Mononuclear cell (primary cell): ENCODE measurements around the gene CLEC11A. TPM values are rescaled to one million over a fixed set of nuclear protein-coding genes. Genes with fewer than 3 reads are reported as not detected.
A peak's percentile ranks its signal among the peaks of the same experiment; 100 is the strongest.

ENCODE experiments used
- H3K27me3 ChIP-seq: 2 replicates; pipeline ENCODE4 v1.6.0; 2011; ENCODE audit warnings: low read length, control low read depth; ENCODE audit not compliant: insufficient read depth
- H3K4me1 ChIP-seq: 2 replicates; pipeline ENCODE4 v1.5.1; 2011; ENCODE audit warnings: mild to moderate bottlenecking, low read length, control low read depth; ENCODE audit not compliant: insufficient read depth
- H3K4me3 ChIP-seq: 2 replicates; pipeline ENCODE4 v1.5.1; 2011; ENCODE audit warnings: mild to moderate bottlenecking, low read length, moderate library complexity
- H3K9me3 ChIP-seq: 2 replicates; pipeline ENCODE4 v1.5.1; 2011; ENCODE audit warnings: low read depth, mild to moderate bottlenecking, control low read depth, low read length
- total RNA-seq: library from RNA; depleted of rRNA; stranded (reverse); fragments of >200 nt; gene quantifications from one replicate; pipeline ENCODE4 v1.2.3, GENCODE V29; 2012

The CLEC11A gene, protein sequence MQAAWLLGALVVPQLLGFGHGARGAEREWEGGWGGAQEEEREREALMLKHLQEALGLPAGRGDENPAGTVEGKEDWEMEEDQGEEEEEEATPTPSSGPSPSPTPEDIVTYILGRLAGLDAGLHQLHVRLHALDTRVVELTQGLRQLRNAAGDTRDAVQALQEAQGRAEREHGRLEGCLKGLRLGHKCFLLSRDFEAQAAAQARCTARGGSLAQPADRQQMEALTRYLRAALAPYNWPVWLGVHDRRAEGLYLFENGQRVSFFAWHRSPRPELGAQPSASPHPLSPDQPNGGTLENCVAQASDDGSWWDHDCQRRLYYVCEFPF
- 3.8 TPM for total RNA-seq

DNA sequence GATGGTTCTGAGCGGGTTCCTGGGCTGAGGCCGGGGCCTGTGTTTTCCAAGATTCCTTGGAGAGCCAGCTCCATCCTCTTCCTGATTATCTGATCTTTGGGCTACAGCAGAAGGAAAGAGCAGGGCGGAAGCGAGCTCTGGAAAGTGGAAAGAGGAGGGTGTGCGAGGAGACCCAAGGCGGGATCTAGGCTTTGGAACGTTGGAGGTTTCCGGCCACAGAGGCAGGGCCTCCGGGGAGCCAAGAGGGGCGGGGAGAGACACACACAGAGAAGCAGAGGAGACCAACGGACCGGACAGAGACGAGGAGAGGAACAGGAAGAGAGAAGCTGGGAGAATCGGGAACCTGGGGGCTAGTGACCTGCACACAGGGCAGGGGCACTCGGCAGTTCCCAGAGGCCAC lies at the start of gene CLEC11A:
TSS of gene CLEC11A (plus strand) at position 296 of the 400 bp plus-strand sequence. CDS start 162 bp downstream, outside the sequence.
- peaks cover 5% of the 10 kb centered on the region for H3K27me3 ChIP-seq
- H3K4me1 ChIP-seq: peaks cover 36% of the 10 kb centered on the region
- H3K4me3 ChIP-seq: peak within 1 kb of the TSS; percentile 46
- H3K9me3 ChIP-seq: no peaks in the 10 kb centered on the region

DNA sequence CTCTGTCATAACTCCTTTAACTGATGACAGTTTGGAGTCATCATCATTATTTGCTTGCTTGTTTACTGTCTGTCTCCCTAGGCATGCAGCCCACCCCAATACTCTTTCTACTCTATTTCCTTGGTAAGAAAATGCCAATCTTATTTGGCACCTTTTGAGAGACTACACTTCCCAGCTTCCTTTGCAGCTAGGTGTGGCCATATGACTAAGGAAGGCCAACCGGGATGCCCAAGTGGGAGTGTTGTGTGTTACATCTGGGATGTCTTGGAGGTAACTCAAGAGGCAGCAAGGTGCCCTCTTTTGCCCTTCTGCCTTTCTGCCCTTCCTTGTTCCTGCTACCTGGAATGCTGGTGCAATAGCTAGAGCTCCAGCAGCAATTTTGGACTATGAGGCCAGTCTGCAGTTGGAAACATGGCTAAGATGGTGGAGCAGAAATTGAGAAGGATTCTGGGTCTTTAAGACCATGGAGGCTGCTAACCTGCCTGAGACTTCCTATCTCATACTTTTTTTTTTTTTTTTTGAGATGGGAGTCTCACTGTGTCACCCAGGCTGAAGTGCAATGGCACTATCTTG lies 46.5 kb upstream of the CLEC11A start:
- peaks cover 6% of the 10 kb centered on the region for H3K4me1 ChIP-seq
- H3K9me3 ChIP-seq: no peaks in the 10 kb centered on the region
- peaks cover 3% of the 10 kb centered on the region for H3K27me3 ChIP-seq
- no peak overlapping the region for H3K4me3 ChIP-seq

DNA sequence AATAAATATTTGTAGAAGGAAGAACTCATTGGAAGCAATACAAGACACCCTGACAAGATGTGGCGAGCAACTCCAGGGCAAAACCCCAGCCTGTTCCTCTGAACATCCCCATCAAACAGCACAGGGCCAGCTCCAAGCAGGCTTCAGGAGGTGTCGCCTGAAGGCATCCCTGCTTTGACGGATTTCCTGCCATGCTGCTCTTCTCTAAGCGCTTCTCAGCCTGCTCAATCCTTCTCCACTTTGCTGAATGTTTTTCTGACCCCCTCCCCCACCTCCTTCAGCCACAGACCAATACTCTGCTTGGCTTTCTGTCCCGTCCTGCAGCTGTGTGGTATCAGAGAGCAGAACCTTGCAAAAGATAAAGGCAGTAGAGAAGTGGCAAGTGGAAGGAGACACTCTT lies 45.5 kb upstream of the CLEC11A start:
- Histone ChIP-seq H3K9me3 (no peaks in the 10 kb centered on the region), H3K4me3 (no peak overlapping the region), H3K27me3 (peaks cover 1% of the 10 kb centered on the region), H3K4me1 (peaks cover 6% of the 10 kb centered on the region)

DNA sequence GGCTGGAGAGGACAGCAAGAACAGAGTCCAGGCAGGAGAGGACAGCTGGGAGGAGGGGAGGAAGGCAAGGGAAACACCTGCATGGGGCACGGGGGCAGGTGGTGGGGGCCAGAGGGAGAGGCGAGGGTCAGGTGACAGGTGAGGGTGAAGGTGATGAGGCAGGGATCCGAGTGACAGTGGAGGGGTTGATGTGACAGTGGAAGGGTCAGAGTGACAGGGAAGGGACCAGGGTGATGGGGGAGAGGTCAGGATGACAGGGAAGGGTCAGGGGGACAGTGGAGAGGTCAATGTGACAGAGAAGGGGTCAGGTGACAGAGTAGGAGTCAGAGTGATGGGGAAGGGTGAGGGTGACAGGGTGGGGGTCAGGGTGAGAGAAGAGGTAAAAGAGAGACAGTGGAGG lies 44.8 kb upstream of the CLEC11A start:
- no peak overlapping the region for H3K4me3 ChIP-seq
- H3K27me3 ChIP-seq: no peaks in the 10 kb centered on the region
- no peaks in the 10 kb centered on the region for H3K9me3 ChIP-seq
- H3K4me1 ChIP-seq: peaks cover 6% of the 10 kb centered on the region

DNA sequence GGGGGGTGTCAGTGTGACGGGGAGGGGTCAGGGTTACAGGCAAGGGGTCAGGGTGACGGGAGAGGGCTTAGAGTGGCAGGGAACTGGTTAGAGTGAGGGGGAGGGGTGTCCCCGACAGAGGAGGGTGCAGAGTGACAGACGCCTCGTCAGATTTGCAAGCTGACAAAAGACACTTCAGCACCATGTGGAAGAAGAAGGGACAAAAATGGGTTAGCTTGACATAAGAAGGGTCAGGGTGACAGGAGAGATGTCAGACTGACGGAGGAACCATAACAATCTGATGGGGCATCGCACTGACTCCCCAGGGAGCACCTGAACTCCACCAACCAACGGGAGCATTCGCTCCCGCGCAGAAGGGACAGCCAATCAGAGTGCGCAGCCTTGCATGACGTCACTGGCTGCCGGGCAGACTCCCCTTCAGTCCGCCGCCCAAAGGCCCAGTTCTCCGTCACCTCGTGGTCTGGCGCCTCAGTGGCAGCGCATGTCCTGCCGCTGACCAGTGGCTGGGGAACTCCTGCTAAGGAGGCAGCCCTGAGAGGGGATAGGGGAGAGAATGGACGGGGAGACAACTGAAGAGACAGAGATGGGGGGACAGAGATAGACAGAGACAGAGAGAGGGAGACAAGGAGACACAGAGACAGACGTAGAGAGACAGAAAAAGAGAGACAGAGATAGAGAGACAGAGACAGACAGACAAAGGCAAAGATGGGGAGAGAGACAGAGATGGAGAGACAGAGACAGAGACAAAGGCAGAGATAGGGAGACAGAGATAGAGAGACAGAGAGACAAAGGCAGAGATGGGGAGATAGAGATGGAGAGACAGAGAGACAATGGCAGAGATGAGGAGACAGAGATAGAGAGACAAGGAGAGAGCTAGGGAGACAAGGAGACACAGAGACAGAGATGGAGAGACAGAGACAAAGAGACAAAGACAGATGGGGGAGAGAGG lies 43.7 kb upstream of the CLEC11A start:
- Histone ChIP-seq H3K4me1 (peaks cover 6% of the 10 kb centered on the region), H3K9me3 (no peaks in the 10 kb centered on the region), H3K27me3 (no peaks in the 10 kb centered on the region), H3K4me3 (no peak overlapping the region)

DNA sequence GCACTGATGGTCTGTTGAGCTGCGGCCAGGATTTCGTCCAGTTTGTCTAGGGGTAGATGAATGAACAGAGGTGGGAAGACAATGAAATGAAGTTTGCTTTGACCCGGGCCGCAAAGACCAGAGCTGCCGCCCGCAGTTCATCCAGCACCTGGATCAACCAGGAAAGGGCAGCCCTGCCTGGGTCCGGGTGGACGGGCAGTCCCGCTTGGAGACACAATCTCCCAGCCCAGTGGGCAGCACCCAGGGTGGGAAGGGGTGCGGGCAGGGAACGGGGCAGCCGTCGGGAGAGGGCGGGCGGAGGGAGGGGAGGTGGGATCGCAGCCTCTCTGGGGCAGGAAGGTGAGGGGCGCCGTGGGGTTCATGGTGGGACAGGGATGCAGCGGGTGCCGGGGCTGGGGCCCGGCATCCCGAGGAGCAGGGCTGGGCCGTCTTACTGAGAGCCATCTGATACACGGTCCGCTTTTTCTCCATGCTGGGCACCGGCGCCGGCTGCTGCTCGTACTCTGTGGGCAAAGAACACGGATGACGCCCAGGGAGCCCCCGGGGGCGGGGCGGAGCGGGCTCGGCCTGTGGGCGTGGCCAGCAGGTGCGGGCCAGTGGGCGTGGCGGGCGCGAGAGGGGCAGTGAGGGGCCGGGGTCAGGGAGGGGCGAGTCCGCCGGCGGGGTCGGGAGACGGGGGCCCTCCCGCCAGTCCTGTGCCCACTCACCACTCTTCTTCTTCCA lies 36.7 kb upstream of the CLEC11A start:
- H3K27me3 ChIP-seq: peaks cover 5% of the 10 kb centered on the region
- H3K9me3 ChIP-seq: no peaks in the 10 kb centered on the region
- H3K4me1 ChIP-seq: no peaks in the 10 kb centered on the region
- no peak overlapping the region for H3K4me3 ChIP-seq

DNA sequence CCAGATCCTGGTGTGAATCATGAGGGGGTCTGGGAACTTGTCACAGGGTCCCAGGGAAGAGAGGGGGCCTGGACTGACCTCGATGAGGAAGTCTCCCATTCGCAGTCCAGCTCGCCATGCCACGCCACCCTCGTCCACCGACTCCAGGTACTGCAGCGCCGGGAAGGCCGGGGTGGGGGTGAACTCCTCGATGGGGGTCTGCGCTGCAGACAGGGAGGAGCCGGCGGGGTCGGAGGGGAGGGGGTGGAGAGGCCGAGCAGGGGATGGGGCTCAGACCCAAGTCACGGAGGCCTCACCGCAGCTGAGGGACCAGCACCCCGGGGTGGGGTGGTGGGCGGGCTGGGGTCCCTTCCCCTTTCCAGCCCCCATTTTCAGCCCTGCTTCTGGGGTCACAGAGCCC lies 34.4 kb upstream of the CLEC11A start:
- Histone ChIP-seq H3K9me3 (no peaks in the 10 kb centered on the region), H3K4me1 (no peaks in the 10 kb centered on the region), H3K27me3 (peaks cover 13% of the 10 kb centered on the region), H3K4me3 (no peak overlapping the region)

DNA sequence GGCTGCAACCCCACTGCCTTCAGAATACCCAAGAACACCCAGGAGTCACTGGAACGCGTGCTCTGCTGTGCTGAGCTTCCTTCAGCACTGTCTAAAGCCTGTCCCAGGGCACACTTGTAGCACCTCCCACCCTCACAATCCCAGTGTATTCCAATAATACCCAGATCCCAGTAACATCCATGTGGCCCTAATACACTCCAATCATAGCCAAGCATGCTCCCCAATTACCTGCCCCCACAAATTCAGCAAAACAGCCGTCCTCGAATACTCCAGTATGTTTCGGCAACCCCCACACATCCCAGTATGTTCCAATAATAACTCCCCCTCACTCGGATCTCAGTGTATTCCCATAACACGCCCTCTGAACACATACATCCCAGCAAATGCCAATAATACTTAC lies 32.7 kb upstream of the CLEC11A start:
- no peak overlapping the region for H3K4me3 ChIP-seq
- no peaks in the 10 kb centered on the region for H3K4me1 ChIP-seq
- no peaks in the 10 kb centered on the region for H3K9me3 ChIP-seq
- H3K27me3 ChIP-seq: peaks cover 17% of the 10 kb centered on the region

DNA sequence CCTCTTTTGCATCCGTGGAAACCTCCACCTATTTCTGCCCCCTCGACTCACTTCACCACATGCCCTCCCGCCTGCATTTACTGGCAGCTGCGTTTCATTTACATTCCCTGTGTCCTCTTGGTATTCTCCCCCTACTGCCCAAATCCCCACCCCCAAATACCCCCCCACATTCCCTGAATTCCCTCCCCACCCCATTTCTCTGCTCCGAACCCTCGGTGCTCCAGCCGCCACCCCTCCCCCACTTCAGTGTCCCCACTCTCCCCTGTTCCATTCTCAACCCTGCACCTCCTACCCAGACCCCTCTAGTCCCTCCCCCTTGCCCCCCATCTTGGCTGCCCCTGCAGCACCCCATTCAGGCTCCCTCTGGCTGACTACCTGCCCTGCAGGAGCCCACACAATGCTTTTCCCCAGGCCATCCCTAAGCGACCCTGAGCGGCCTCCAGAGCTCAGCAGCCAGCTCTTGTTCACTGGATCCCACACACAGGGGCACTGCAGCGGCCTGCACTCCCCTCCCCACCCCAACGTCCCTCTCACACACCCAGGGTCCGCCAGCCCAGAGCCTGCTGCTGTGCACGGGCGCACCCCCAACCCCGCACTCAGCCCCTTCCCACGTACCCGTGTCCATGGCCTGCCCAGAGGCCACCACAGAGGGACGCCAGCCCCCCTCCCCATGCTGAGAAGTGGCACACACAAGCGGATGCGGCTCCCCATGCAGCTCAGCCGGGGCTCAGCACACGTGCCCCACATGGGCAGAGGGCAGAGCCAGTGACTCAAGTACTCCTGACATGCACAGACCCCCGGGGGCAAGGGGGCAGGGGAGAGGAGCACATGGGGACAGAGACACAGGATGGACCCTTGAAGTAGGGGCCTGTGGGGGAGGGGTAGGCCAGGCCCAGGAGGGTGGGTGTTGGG lies 29.8 kb upstream of the CLEC11A start:
- H3K27me3 ChIP-seq: peaks cover 13% of the 10 kb centered on the region
- no peak overlapping the region for H3K4me3 ChIP-seq
- no peaks in the 10 kb centered on the region for H3K9me3 ChIP-seq
- no peaks in the 10 kb centered on the region for H3K4me1 ChIP-seq

DNA sequence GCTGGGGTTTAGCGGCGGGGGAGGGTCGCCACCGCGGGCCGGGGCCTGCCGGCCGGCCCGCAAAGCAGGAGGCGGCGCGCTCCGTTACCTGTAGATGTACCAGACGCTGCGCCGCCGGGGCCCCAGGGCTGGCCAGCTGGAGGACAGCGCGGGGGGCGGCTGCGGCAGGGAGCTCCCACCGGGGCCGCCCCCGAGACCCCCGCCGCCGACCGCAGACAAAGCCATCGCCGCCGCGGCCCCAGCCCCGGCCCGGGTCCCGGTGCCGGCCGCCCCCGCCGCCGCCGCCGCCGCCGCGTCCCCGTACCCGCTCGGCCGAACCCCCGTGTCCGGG lies 28.4 kb upstream of the CLEC11A start:
- Histone ChIP-seq H3K4me1 (no peaks in the 10 kb centered on the region), H3K27me3 (peaks cover 13% of the 10 kb centered on the region), H3K9me3 (no peaks in the 10 kb centered on the region), H3K4me3 (no peak overlapping the region)

DNA sequence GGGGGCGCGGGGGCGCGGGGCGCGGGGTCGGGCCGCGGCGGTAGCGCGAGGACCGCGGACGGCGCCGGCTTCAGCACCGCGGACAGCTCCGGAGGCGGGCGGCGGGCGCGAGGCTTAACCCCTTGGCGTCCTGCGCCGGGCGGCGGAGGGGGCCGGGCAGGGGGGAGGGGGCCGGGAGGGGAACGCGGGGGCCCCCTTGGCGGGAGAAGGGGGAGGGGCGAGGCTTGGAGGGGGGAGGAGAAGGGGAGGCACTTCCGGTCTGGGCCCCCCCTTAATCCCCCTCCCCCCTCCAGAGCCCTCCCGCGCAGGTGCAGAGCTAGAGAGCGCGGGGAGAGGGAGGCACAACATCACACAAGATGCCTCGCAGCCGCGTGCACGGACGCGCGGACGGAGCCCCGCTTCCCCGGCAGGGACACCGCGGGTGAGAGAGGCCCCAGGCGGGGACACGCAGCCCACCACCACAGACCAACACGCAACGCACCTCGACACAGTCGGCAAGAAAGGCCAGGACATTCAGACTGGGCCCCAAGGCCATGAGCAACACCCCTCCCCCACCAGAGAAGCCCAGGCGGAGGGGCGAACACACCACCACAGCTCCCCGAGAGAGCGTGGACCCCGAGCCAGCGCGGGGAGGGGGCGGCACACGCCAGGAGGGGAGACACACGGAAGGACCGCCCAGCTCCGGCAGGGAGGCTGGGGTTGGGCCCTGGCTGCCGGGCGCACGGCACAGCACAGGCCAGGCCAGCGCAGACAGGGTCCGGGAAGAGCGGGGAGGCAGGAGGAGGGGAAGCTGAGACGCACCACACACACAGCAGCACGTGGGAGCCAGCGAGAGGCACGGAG lies 27.7 kb upstream of the CLEC11A start:
- no peaks in the 10 kb centered on the region for H3K9me3 ChIP-seq
- H3K4me1 ChIP-seq: no peaks in the 10 kb centered on the region
- no peak overlapping the region for H3K4me3 ChIP-seq
- H3K27me3 ChIP-seq: peaks cover 13% of the 10 kb centered on the region

DNA sequence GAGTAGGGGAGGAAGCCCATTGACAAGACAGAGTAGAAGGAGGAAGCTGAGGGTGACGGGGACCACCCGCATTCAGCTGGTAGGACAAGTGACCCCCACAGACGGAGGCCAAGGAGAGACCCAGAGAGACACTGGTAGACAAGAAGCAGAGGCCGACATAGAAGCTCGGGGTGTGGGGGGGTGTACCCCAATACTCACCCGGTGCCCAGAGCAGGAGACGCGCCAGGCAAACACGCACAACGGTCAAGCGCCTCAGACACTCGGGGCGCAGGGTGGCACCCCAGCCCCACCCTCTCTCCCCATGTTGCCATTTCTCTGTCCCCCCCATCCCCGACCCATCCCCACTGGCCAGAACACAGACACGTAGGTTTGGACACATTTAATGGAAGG lies 27.1 kb upstream of the CLEC11A start:
- Histone ChIP-seq H3K9me3 (no peaks in the 10 kb centered on the region), H3K4me3 (no peak overlapping the region), H3K4me1 (no peaks in the 10 kb centered on the region), H3K27me3 (peaks cover 13% of the 10 kb centered on the region)

DNA sequence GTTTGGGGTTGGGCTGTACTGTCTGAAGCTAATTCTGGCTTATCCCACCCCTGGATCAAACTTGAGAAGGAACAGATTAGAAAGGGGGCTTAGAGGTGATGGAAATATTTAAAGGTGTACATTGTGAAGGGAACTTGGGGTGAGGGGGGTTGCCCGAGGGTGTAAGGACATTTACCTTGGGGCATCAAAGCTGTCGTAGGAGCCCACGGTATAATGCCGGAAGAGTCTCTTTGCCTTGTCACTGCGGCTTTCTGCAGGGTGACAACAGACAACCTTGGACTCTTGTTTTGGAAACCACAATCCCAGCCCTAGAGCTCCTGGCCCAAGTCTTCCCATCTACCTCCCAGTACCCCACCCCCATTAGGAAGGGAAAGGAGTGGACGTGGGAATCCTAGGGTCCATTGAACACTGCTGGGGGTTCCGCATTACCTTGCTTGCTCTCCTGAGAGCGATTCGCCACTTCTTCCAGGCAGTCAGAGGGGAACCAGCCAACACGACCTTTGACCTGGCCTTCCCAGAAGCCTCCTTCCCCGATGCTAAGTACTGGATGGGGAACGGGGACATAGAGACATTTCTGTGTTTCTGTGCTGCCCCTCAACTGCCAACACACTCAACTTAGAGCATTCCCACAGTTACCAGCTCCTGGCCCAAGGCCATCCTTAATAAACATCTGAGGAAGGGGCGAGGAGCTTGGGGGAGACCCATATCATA lies 25.6 kb upstream of the CLEC11A start:
- peaks cover 11% of the 10 kb centered on the region for H3K27me3 ChIP-seq

More for the DNA sequence above, 25.6 kb upstream of the CLEC11A start:
- Histone ChIP-seq H3K4me3 (no peak overlapping the region), H3K9me3 (no peaks in the 10 kb centered on the region), H3K4me1 (no peaks in the 10 kb centered on the region)
